ENCODE results near the gene ZNF385C.

DNA sequence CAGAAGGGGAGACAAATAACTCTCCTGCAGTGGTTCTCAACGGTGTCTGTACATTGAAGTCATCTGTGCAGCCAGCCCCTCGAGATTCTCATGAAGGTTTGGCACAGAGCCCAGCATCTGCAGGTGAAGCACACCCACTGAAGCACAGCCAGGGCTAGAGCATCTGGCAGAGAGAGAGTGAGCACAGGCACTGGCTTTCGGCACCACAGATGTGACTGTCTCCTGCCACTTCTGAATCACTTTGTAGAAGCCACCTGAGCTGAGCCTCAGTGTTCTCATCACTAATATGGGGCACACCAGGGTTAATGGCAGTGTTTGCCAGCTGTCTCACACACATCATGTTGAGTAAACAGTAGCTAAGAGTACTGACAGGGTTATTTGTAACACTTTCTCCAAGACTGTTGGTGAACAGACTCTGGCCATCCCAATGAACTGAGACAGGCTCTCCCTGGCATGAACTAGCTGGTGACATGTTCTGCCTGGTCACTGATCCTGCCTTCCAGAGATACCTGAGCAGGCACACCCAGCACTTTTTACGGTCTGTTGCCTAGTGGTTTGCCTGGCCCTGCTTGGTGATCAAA is 35.3 kb upstream of the ZNF385C start:
- TF ChIP-seq, protein P1, sequence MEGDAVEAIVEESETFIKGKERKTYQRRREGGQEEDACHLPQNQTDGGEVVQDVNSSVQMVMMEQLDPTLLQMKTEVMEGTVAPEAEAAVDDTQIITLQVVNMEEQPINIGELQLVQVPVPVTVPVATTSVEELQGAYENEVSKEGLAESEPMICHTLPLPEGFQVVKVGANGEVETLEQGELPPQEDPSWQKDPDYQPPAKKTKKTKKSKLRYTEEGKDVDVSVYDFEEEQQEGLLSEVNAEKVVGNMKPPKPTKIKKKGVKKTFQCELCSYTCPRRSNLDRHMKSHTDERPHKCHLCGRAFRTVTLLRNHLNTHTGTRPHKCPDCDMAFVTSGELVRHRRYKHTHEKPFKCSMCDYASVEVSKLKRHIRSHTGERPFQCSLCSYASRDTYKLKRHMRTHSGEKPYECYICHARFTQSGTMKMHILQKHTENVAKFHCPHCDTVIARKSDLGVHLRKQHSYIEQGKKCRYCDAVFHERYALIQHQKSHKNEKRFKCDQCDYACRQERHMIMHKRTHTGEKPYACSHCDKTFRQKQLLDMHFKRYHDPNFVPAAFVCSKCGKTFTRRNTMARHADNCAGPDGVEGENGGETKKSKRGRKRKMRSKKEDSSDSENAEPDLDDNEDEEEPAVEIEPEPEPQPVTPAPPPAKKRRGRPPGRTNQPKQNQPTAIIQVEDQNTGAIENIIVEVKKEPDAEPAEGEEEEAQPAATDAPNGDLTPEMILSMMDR (IDR thresholded peaks at IDR 0.05), result no peak
- TF ChIP-seq, protein P2, sequence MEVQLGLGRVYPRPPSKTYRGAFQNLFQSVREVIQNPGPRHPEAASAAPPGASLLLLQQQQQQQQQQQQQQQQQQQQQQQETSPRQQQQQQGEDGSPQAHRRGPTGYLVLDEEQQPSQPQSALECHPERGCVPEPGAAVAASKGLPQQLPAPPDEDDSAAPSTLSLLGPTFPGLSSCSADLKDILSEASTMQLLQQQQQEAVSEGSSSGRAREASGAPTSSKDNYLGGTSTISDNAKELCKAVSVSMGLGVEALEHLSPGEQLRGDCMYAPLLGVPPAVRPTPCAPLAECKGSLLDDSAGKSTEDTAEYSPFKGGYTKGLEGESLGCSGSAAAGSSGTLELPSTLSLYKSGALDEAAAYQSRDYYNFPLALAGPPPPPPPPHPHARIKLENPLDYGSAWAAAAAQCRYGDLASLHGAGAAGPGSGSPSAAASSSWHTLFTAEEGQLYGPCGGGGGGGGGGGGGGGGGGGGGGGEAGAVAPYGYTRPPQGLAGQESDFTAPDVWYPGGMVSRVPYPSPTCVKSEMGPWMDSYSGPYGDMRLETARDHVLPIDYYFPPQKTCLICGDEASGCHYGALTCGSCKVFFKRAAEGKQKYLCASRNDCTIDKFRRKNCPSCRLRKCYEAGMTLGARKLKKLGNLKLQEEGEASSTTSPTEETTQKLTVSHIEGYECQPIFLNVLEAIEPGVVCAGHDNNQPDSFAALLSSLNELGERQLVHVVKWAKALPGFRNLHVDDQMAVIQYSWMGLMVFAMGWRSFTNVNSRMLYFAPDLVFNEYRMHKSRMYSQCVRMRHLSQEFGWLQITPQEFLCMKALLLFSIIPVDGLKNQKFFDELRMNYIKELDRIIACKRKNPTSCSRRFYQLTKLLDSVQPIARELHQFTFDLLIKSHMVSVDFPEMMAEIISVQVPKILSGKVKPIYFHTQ (CRISPR knock-in tag; IDR thresholded peaks at IDR 0.05), result no peak
- TF ChIP-seq, protein P3, sequence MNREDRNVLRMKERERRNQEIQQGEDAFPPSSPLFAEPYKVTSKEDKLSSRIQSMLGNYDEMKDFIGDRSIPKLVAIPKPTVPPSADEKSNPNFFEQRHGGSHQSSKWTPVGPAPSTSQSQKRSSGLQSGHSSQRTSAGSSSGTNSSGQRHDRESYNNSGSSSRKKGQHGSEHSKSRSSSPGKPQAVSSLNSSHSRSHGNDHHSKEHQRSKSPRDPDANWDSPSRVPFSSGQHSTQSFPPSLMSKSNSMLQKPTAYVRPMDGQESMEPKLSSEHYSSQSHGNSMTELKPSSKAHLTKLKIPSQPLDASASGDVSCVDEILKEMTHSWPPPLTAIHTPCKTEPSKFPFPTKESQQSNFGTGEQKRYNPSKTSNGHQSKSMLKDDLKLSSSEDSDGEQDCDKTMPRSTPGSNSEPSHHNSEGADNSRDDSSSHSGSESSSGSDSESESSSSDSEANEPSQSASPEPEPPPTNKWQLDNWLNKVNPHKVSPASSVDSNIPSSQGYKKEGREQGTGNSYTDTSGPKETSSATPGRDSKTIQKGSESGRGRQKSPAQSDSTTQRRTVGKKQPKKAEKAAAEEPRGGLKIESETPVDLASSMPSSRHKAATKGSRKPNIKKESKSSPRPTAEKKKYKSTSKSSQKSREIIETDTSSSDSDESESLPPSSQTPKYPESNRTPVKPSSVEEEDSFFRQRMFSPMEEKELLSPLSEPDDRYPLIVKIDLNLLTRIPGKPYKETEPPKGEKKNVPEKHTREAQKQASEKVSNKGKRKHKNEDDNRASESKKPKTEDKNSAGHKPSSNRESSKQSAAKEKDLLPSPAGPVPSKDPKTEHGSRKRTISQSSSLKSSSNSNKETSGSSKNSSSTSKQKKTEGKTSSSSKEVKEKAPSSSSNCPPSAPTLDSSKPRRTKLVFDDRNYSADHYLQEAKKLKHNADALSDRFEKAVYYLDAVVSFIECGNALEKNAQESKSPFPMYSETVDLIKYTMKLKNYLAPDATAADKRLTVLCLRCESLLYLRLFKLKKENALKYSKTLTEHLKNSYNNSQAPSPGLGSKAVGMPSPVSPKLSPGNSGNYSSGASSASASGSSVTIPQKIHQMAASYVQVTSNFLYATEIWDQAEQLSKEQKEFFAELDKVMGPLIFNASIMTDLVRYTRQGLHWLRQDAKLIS (CRISPR knock-in tag; IDR thresholded peaks at IDR 0.05; ENCODE audit: borderline replicate concordance), result no peak
- TF ChIP-seq, protein P4, sequence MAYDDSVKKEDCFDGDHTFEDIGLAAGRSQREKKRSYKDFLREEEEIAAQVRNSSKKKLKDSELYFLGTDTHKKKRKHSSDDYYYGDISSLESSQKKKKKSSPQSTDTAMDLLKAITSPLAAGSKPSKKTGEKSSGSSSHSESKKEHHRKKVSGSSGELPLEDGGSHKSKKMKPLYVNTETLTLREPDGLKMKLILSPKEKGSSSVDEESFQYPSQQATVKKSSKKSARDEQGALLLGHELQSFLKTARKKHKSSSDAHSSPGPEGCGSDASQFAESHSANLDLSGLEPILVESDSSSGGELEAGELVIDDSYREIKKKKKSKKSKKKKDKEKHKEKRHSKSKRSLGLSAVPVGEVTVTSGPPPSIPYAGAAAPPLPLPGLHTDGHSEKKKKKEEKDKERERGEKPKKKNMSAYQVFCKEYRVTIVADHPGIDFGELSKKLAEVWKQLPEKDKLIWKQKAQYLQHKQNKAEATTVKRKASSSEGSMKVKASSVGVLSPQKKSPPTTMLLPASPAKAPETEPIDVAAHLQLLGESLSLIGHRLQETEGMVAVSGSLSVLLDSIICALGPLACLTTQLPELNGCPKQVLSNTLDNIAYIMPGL (CRISPR knock-in tag; IDR thresholded peaks at IDR 0.05), result no peak
- TF ChIP-seq, protein P5, sequence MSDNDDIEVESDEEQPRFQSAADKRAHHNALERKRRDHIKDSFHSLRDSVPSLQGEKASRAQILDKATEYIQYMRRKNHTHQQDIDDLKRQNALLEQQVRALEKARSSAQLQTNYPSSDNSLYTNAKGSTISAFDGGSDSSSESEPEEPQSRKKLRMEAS (CRISPR knock-in tag; IDR thresholded peaks at IDR 0.05), result no peak
- TF ChIP-seq, protein P6, sequence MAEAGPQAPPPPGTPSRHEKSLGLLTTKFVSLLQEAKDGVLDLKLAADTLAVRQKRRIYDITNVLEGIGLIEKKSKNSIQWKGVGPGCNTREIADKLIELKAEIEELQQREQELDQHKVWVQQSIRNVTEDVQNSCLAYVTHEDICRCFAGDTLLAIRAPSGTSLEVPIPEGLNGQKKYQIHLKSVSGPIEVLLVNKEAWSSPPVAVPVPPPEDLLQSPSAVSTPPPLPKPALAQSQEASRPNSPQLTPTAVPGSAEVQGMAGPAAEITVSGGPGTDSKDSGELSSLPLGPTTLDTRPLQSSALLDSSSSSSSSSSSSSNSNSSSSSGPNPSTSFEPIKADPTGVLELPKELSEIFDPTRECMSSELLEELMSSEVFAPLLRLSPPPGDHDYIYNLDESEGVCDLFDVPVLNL (CRISPR knock-in tag; IDR thresholded peaks at IDR 0.05; ENCODE audit: borderline replicate concordance, low read depth), result no peak
- TF ChIP-seq, protein P7, sequence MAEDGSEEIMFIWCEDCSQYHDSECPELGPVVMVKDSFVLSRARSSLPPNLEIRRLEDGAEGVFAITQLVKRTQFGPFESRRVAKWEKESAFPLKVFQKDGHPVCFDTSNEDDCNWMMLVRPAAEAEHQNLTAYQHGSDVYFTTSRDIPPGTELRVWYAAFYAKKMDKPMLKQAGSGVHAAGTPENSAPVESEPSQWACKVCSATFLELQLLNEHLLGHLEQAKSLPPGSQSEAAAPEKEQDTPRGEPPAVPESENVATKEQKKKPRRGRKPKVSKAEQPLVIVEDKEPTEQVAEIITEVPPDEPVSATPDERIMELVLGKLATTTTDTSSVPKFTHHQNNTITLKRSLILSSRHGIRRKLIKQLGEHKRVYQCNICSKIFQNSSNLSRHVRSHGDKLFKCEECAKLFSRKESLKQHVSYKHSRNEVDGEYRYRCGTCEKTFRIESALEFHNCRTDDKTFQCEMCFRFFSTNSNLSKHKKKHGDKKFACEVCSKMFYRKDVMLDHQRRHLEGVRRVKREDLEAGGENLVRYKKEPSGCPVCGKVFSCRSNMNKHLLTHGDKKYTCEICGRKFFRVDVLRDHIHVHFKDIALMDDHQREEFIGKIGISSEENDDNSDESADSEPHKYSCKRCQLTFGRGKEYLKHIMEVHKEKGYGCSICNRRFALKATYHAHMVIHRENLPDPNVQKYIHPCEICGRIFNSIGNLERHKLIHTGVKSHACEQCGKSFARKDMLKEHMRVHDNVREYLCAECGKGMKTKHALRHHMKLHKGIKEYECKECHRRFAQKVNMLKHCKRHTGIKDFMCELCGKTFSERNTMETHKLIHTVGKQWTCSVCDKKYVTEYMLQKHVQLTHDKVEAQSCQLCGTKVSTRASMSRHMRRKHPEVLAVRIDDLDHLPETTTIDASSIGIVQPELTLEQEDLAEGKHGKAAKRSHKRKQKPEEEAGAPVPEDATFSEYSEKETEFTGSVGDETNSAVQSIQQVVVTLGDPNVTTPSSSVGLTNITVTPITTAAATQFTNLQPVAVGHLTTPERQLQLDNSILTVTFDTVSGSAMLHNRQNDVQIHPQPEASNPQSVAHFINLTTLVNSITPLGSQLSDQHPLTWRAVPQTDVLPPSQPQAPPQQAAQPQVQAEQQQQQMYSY (CRISPR knock-in tag; IDR thresholded peaks at IDR 0.05), result no peak
- TF ChIP-seq CREM (CRISPR knock-in tag; IDR thresholded peaks at IDR 0.05) (no peak), CREB1 (CRISPR knock-in tag; IDR thresholded peaks at IDR 0.05) (no peak), GRHL2 (CRISPR knock-in tag; IDR thresholded peaks at IDR 0.05; ENCODE audit: insufficient replicate concordance, severe bottlenecking) (no peak)
- TF ChIP-seq, protein P8, sequence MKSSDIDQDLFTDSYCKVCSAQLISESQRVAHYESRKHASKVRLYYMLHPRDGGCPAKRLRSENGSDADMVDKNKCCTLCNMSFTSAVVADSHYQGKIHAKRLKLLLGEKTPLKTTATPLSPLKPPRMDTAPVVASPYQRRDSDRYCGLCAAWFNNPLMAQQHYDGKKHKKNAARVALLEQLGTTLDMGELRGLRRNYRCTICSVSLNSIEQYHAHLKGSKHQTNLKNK (CRISPR knock-in tag; IDR thresholded peaks at IDR 0.05), result no peak
- TF ChIP-seq, protein P9, sequence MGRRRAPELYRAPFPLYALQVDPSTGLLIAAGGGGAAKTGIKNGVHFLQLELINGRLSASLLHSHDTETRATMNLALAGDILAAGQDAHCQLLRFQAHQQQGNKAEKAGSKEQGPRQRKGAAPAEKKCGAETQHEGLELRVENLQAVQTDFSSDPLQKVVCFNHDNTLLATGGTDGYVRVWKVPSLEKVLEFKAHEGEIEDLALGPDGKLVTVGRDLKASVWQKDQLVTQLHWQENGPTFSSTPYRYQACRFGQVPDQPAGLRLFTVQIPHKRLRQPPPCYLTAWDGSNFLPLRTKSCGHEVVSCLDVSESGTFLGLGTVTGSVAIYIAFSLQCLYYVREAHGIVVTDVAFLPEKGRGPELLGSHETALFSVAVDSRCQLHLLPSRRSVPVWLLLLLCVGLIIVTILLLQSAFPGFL (CRISPR knock-in tag; IDR thresholded peaks at IDR 0.05; ENCODE audit: borderline replicate concordance), result no peak
